GM19372 (cell line): Measurements from ENCODE around the gene TCF19.
"Not testable (repeated sequence)": the region's sequence is repeated elsewhere in the genome, so short reads cannot be mapped to it uniquely, and the experiment has no call there.

Source experiments
- ATAC-seq: cut with Tn5 transposase; IDR thresholded peaks from one replicate; pipeline ENCODE4 v1.9.1; 2021; ENCODE audit warnings: mild to moderate bottlenecking, low read depth, moderate library complexity; ENCODE audit not compliant: unreplicated experiment

TCF19 gene

DNA sequence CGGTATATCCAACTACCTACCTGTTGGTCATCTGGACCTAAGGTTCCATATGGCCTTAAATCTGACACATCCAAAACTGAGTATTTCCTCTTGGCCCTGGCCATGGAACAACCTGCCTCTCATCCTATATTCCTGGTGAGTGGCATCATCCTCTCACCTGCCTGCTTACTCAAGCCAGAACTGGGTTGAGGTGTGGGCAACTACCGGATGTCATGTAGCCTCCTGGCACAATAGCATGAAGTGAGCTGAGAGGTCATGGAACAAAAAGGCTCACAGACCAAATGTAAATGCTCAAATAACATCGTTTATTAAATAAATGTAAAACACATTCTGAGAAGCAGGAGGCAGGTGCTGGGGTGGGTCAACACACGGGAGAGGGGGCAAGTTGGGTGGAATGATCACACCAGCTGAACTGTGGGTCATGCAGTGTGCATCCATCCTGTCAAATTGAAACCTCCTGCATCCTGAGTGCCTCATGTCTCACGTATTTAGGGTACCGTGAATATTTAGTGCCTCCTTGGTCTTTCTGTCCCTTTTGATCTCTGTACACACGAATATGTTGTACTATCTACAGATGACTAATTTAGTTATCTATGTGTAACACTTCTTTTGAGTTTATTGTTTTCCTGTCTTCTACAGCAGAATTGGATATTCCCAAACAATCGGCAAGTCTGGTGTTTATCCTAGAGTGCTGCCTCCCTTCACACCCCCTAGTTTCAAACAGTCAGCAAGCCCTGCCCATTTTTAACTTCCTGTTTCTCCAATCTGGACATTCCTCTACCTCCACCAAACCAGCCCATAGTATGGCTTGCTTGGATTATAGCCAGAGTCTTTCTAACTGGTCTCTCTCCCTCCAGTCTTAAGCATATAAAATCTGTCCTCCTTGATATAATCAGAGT lies 20.0 kb downstream of the TCF19 start:
- ATAC-seq: no peak

DNA sequence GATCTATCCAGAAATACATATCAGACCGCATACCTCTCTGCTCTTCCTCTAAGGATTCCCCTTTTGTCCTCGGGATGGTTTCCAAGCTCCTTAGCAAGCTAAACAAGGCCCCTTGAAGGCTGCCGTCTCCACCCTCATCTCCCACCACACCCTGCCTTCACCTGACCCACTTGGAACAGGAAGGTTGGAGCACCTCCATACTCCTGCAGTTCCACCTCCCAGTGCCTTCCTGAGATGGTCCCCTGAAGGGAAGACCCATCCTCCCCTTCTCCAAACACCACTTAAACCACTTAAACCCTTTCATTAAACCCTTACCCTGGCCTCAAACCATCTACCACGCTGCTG lies 20.6 kb downstream of the TCF19 start:
- no peak for ATAC-seq

- no peak for ATAC-seq
Observed at GRCh38 chr6:31179896-31180295, 21.5 kb downstream of the TCF19 start.

DNA sequence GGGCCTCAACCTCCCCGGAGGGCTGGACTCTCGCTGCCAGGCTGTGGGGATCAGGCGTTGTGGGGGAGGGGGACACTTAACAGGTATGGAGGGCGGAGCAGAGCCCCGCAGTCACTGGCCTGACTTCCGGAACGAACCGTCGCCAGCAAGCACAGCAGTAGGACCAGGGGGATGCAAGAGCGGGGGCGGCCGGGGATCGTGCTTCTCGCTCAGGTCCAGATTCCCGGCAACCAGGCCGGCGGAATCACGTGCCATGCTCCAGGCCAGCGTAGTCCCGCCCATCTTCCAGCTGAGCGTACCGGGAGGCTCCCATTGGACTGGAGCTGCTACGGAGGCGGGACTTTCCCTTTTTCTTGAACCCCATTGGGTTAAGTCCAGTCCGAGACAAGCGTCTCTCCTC lies 22.1 kb downstream of the TCF19 start:
- no peak for ATAC-seq

- not testable (repeated sequence) for ATAC-seq
Observed at GRCh38 chr6:31183287-31183686, 24.9 kb downstream of the TCF19 start.

DNA sequence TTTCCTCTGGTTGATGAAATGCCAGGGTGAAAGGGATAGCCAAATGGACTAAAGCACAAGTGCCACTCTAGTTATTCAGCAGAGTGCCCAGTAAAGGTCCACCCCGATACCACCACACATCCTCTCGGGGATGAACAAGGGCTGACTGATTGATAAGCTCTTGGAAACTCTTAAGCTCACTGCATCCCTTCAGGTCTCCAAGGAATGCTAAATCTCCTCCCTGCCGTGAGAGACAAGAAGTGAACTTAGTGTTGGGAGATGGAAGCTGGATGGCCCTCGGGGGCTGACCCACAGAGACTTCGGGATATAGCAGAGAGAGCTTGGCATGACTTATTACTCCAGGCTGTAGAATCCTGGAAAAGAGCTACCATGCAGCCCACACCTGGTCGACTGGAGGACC lies 25.5 kb downstream of the TCF19 start:
- ATAC-seq: not testable (repeated sequence)

- not testable (repeated sequence) for ATAC-seq
Observed at GRCh38 chr6:31185695-31186051, 27.3 kb downstream of the TCF19 start.

DNA sequence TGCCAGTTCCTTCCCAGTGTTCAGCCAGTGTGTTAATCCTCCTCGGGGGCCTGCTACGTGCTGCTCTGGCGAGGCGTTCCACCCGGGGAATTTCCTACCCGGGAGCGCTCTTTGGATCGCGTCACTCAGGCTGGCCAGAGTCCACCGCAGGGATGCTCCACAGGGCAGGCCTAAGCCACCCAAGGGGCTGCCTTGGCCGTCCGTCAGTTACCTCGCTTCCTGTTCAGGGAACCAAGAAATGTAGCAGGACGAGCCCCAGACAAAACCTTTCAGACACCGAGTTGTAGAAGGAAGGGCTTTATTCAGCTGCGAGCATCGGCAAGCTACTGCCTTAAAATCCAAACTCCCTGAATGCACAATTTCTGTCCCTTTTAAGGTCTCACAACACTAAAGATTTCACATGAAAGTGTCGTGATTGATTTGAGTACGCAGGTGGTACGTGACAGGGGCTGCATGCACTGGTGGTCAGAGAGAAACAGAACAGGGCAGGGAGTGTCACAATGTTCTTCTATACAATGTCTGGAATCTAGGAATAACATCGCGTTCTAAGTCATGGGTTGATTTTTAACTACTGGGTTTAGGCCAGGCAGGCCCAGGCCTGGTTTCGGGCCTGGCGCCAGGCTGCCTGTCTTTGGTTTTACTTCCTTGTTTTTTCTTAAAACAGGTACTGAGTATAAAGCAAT lies 27.8 kb downstream of the TCF19 start:
- no peak for ATAC-seq

- no peak for ATAC-seq
Observed at GRCh38 chr6:31187780-31188194, 29.4 kb downstream of the TCF19 start.

DNA sequence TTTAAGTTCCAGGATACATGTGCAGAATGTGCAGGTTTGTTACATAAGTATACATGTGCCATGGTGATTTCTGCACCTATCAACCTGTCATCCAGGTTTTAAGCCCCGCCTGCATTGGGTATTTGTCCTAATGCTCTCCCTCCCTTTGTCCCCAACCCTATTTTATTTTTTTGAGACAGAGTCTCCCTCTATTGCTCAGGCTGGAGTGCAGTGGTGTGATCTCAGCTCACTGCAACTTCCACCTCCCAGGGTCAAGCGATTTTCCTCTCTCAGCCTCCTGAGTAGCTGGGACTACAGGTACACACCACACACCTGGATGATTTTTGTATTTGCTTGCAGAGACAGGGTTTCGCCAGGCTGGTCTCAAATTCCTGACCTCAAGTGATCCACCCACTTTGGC lies 30.8 kb downstream of the TCF19 start:
- ATAC-seq: not testable (repeated sequence)

- ATAC-seq: no peak
Observed at GRCh38 chr6:31190488-31190887, 32.1 kb downstream of the TCF19 start.

- ATAC-seq: not testable (repeated sequence)
Observed at GRCh38 chr6:31192431-31193105, 34.2 kb downstream of the TCF19 start.

DNA sequence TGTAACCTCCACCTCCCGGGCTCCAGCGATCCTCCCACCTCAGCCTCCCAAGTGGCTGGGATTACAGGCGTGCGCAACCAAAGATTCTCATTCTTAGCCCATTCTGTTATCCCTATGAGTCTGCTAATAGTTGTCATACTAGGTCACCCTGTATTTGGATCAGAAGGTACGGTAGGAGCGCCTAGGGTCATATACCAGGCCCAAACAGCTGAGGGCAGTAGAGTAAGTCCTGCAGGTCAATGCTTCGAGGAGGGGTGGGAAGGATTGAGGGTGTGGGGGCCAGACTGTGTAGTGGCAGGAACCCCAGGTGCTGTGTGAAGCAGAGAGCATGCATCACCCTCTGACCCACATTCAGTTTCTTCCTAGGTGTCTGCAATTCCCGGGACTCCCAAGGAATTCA lies 34.8 kb downstream of the TCF19 start:
- ATAC-seq: no peak

DNA sequence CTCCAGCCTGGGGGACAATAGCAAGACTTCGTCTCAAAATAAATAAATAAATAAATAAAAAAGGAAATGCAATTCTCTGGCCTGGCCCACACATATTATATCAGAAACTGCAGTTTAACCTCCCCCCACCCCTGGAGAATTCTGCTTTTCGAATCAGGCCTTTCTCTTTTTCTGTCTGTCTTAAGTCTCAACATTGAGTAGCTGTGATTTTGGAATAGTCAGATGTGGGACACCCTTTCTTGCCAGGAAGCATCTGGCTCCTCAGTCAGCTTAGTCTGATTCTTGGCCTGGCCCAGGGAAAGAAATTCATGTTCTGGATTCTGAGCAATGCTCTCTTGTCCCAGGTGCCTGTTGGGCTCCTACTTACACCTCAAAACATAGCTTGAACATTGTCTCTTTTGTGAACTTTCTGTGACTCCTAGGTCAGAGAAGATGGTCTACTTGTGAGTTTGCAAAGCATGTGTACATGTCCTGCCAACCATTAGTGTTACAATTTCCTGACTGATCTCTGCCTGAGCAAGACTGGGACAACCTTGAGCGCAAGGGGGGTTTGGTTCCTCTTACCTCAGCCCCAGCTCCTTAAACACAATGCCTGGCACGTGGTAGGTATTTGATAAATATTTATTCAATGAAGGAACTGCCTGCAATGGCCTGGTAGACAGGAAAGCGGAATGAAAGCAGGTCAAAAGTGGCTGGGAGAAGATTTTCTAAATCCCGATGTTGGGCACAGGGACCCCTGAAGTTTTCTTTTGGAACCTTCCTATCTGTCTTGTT lies 35.9 kb downstream of the TCF19 start:
- no peak for ATAC-seq

GRCh38 chr6:31195308-31195979 lies 37.1 kb downstream of the TCF19 start:
- not testable (repeated sequence) for ATAC-seq

DNA sequence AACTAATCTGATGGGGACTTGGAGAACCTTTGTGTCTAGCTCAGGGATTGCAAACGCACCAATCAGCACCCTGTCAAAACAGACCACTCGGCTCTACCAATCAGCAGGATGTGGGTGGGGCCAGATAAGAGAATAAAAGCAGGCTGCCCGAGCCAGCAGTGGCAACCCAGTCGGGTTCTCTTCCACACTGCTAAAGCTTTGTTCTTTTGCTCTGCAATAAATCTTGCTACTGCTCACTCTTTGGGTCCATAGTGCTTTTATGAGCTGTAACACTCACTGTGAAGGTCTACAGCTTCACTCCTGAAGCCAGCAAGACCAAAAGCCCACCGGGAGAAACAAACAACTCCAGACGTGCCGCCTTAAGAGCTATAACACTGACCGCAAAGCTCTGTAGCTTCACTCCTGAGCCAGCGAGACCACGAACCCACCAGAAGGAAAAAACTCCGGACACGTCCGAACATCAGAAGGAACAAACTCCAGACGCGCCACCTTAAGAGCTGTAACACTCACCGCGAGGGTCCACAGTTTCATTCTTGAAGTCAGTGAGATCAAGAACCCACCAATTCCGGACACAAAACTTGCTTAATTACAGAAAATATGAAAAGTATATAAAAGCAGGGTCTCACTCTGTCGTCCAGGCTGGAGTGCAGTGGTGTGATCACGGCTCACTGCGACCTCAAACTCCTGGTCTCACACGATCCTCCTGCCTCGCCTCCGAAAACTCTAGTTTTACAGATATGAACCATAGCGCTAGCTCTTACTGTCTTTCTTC lies 38.0 kb downstream of the TCF19 start:
- ATAC-seq: not testable (repeated sequence)

DNA sequence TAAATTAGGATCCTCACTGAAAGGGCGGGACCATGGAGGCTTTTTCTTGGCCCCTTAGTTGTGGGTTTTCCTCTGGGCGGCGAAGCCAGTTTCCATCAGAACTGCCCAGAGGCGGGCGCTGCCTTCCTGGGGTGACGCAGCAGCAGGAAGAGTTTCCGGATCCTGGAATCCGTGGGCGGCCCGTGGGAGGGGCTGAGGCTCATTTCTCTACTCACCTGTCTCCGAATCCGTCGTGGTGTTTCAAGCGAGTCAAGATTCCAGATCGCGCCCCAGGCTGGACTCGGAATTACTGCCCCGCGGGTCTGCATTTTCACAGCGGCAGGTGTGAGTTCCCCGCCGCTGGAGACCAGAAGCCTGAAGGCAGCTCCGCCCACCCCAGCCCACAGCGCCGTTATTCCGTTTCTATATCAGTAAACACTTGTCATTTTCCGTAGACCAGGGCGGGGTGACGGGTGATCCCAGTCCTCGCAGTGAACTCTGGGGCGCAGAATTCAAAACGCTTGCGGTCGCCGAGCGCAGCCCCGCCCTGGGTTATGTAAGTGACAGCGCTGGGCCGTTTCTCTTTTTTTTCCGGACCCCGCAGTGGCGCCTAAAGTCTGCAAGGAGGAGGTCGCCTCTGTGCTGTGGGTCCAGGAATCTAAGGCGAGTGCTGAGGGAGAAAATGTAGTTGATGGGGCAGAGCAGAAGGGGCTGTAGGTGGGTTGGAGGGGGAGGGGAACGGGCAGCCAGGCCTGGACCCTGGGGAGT lies 39.3 kb downstream of the TCF19 start:
- peak; percentile 71 for ATAC-seq

GRCh38 chr6:31199105-31199452 lies 40.7 kb downstream of the TCF19 start:
- not testable (repeated sequence) for ATAC-seq
